HepG2 (cell line): Measurements from ENCODE around the gene COLQ. TPM values are rescaled to one million over a fixed set of nuclear protein-coding genes. Genes with fewer than 3 reads are reported as not detected.

ENCODE experiments used
- E2F5 ChIP-seq: sonication (generic); formaldehyde crosslinking; conservative IDR thresholded peaks from 2 replicates; pipeline ENCODE4 v1.4.0; 2020; ENCODE audit warnings: missing genetic modification reagents
- KAT7 ChIP-seq: IDR thresholded peaks from 2 replicates; pipeline ENCODE4 v1.6.1; 2018; ENCODE audit warnings: borderline replicate concordance, missing compliant biosample characterization
- NCOA2 ChIP-seq: sonication (generic); formaldehyde crosslinking; IDR thresholded peaks from 2 replicates; pipeline ENCODE4 v1.8.0; 2022; ENCODE audit warnings: inconsistent platforms
- ZBTB25 ChIP-seq: IDR thresholded peaks from 2 replicates; pipeline ENCODE4 v1.6.1; 2018; ENCODE audit warnings: missing genetic modification reagents
- ZBTB3 ChIP-seq: sonication (generic); formaldehyde crosslinking; IDR thresholded peaks from 2 replicates; pipeline ENCODE4 v1.4.0; 2020; ENCODE audit warnings: low read depth, mild to moderate bottlenecking, moderate library complexity, missing genetic modification reagents, borderline replicate concordance
- ZNF260 ChIP-seq: sonication (generic); formaldehyde crosslinking; IDR thresholded peaks from 2 replicates; pipeline ENCODE4 v1.4.0; 2020; ENCODE audit warnings: missing genetic modification reagents, low read depth, mild to moderate bottlenecking, borderline replicate concordance
- ZNF281 ChIP-seq: sonication (generic); formaldehyde crosslinking; IDR thresholded peaks from 2 replicates; pipeline ENCODE4 v1.4.0; 2020; ENCODE audit warnings: missing genetic modification reagents, borderline replicate concordance
- ZNF318 ChIP-seq: sonication (generic); formaldehyde crosslinking; IDR thresholded peaks from 2 replicates; pipeline ENCODE4 v1.4.0; 2020; ENCODE audit warnings: mild to moderate bottlenecking, missing genetic modification reagents
- ZNF460 ChIP-seq: sonication (generic); formaldehyde crosslinking; IDR thresholded peaks from 2 replicates; pipeline ENCODE4 v1.5.1; 2020; ENCODE audit warnings: missing genetic modification reagents, mild to moderate bottlenecking, borderline replicate concordance
- polyA plus RNA-seq, 8 experiments: library from polyadenylated mRNA; depleted of rRNA in 3 of 8; stranded (reverse) in 7 of 8; unstranded in 1 of 8; fragments of >200 nt; fragmentation: Illumina TruSeq in 4 of 8; extraction: Trizol in 4 of 8; gene quantifications; 2 replicates each; pipeline versions ENCODE4 v1.2.1 to v1.2.3, GENCODE V29; 2011 to 2016; ENCODE audit warnings: low read depth in 4 of 8, missing spikeins in 1 of 8, mixed read lengths in 1 of 8; ENCODE audit not compliant: insufficient read depth in 1 of 8
- total RNA-seq, 5 experiments: library from RNA; depleted of rRNA; stranded (reverse); fragments of >200 nt; fragmentation: Illumina TruSeq; extraction: Trizol; gene quantifications; 2 replicates each; pipeline ENCODE4 v1.2.3, GENCODE V29; 2016; ENCODE audit warnings: low read depth in 1 of 5

The COLQ gene
- total and polyA plus RNA-seq, 2 of the 13 experiments (the other 11 are each of a cell fraction or from before 2014, with no cell fraction given): 0.31 to 0.46 TPM

GRCh38 chr3:15502616-15503015 lies 18.9 kb downstream of the COLQ start (continued):
- no peak for TF ChIP-seq ZNF318
- TF ChIP-seq KAT7 (CRISPR knock-in tag): no peak
- TF ChIP-seq ZBTB3 (CRISPR knock-in tag): no peak
- TF ChIP-seq ZNF260: no peak
- TF ChIP-seq ZNF281: no peak
- TF ChIP-seq E2F5 (CRISPR knock-in tag): no peak
- TF ChIP-seq NCOA2: no peak
- TF ChIP-seq ZNF460 (CRISPR knock-in tag): no peak
- no peak for TF ChIP-seq ZBTB25 (CRISPR knock-in tag)
